B cell (primary cell): Measurements from ENCODE around the gene DNAJB1. TPM values are rescaled to one million over a fixed set of nuclear protein-coding genes. Genes with fewer than 3 reads are reported as not detected.

Experiments
- ATAC-seq: fragments of 200-7000 bp; cut with Tn5 transposase; one replicate; pipeline ENCODE4 v1.10.0; 2021; ENCODE audit warnings: low read depth, mild to moderate bottlenecking, moderate number of reproducible peaks, moderate library complexity
- CTCF ChIA-PET: fragments of 350-600 bp; sonication (Branson Sonifier 250); formaldehyde crosslinking; loops from one replicate; lab custom pipeline; 2021; ENCODE audit warnings: antibody characterized with exemption, inconsistent platforms; lab: Charles Lee
- POLR2A ChIA-PET: fragments of 350-600 bp; sonication (Branson Sonifier 250); formaldehyde crosslinking; loops from one replicate; lab custom pipeline; 2021; ENCODE audit warnings: antibody characterized with exemption; lab: Charles Lee
- DNase-seq: peaks from one replicate; pipeline ENCODE4 v3.0.0; 2013
- H2AFZ ChIP-seq: 2 replicates; pipeline ENCODE4 v1.6.1; 2012; ENCODE audit warnings: mild to moderate bottlenecking, low read depth, low read length; ENCODE audit not compliant: insufficient read depth, poor library complexity, severe bottlenecking
- H3K27ac ChIP-seq, 2 donors: 1 replicate in 1 of 2; 2 replicates in 1 of 2; pipeline ENCODE4 v1.5.1; 2012 to 2013; ENCODE audit warnings: low read length in 2 of 2, mild to moderate bottlenecking in 2 of 2, moderate library complexity in 1 of 2
- H3K27me3 ChIP-seq, 4 experiments: fragments of 200-600 bp in 1 of 4; sonication (generic) in 1 of 4; replicated peaks in 1 of 4; 1 replicate in 2 of 4; 2 replicates in 2 of 4; pipeline versions ENCODE4 v1.6.1 to v1.7.0; 2013 to 2016; ENCODE audit warnings: low read length in 3 of 4, mild to moderate bottlenecking in 2 of 4, mixed read lengths in 1 of 4, moderate library complexity in 1 of 4; ENCODE audit not compliant: insufficient read depth in 4 of 4, control insufficient read depth in 3 of 4; ENCODE audit errors: control extremely low read depth in 1 of 4
- H3K36me3 ChIP-seq, 2 experiments: replicated peaks in 1 of 2; 1 replicate in 1 of 2; 2 replicates in 1 of 2; pipeline versions ENCODE4 v1.6.1 to v1.7.1; 2013; ENCODE audit warnings: low read length in 1 of 2; ENCODE audit not compliant: insufficient read depth in 2 of 2, control insufficient read depth in 1 of 2; ENCODE audit errors: control extremely low read depth in 1 of 2, extremely low read depth in 1 of 2
- H3K4me1 ChIP-seq, 2 donors: fragments of 200-600 bp in 1 of 2; sonication (generic) in 1 of 2; 1 replicate in 1 of 2; 2 replicates in 1 of 2; pipeline versions ENCODE4 v1.5.1 to v1.6.1; 2013 to 2017; ENCODE audit warnings: low read length in 2 of 2; ENCODE audit not compliant: control insufficient read depth in 2 of 2, insufficient read depth in 2 of 2
- H3K4me2 ChIP-seq: replicated peaks from 2 replicates; pipeline ENCODE3; 2012; ENCODE audit warnings: mild to moderate bottlenecking, low read depth, low read length; ENCODE audit not compliant: poor library complexity, severe bottlenecking
- H3K4me3 ChIP-seq, 5 experiments: fragments of 200-600 bp in 1 of 5; sonication (generic) in 1 of 5; 1 replicate in 3 of 5; 2 replicates in 2 of 5; pipeline versions ENCODE4 v1.5.1 to v1.7.0; 2011 to 2016; ENCODE audit warnings: low read length in 4 of 5, mild to moderate bottlenecking in 4 of 5, low read depth in 2 of 5, control low read depth in 1 of 5, moderate library complexity in 1 of 5; ENCODE audit not compliant: insufficient read depth in 1 of 5; ENCODE audit errors: control extremely low read depth in 1 of 5, extremely low read depth in 1 of 5
- H3K79me2 ChIP-seq: fragments of 200-600 bp; sonication (generic); one replicate; pipeline ENCODE4 v1.6.0; 2016; ENCODE audit warnings: low read length; ENCODE audit not compliant: control insufficient read depth, insufficient read depth
- H3K9ac ChIP-seq: fragments of 200-600 bp; sonication (generic); 2 replicates; pipeline ENCODE4 v1.6.1; 2017; ENCODE audit warnings: mild to moderate bottlenecking, low read length, moderate library complexity
- H3K9me3 ChIP-seq, 3 donors: one replicate each; pipeline versions ENCODE4 v1.6.1 to v1.7.1; 2013; ENCODE audit warnings: low read length in 2 of 3; ENCODE audit not compliant: control insufficient read depth in 2 of 3, insufficient read depth in 1 of 3; ENCODE audit errors: control extremely low read depth in 1 of 3
- H4K20me1 ChIP-seq: 2 replicates; pipeline ENCODE4 v1.6.0; 2012; ENCODE audit warnings: mild to moderate bottlenecking, low read length; ENCODE audit not compliant: insufficient read depth, control insufficient read depth, poor library complexity, severe bottlenecking
- H3K27ac Mint-ChIP-seq: one replicate; pipeline ENCODE4 v1.8.0; 2021; ENCODE audit warnings: mixed read lengths
- H3K27me3 Mint-ChIP-seq: one replicate; pipeline ENCODE4 v1.8.0; 2021; ENCODE audit warnings: mixed read lengths
- H3K4me1 Mint-ChIP-seq: one replicate; pipeline ENCODE4 v1.8.0; 2021; ENCODE audit warnings: mixed read lengths
- H3K4me3 Mint-ChIP-seq: one replicate; pipeline ENCODE4 v1.8.0; 2021; ENCODE audit warnings: mixed read lengths
- H3K9me3 Mint-ChIP-seq: one replicate; pipeline ENCODE4 v1.8.0; 2022; ENCODE audit warnings: mixed read lengths; ENCODE audit not compliant: insufficient read depth
- EZH2 ChIP-seq: IDR thresholded peaks from 2 replicates; pipeline ENCODE4 v1.6.1; 2012; ENCODE audit warnings: borderline replicate concordance, low read depth, mild to moderate bottlenecking, moderate library complexity, low read length; ENCODE audit not compliant: insufficient read depth, poor library complexity, severe bottlenecking
- WGBS: methylation state at CpG from one replicate; pipeline ENCODE4 v1.1.5; 2013; ENCODE audit warnings: missing lambda C conversion rate; ENCODE audit not compliant: insufficient coverage; 5-methylcytosine and 5-hydroxymethylcytosine counted together
- intact Hi-C: fragments of 100-400 bp; cut with micrococcal nuclease; formaldehyde crosslinking; loops from one replicate; pipeline ENCODE4 v1.10.0; 2022
- polyA plus RNA-seq: library from polyadenylated mRNA; depleted of rRNA; stranded (reverse); fragments of >200 nt; gene quantifications from 2 replicates; pipeline ENCODE4 v1.2.3, GENCODE V29; 2012
- total RNA-seq, 2 donors: library from RNA; stranded (reverse); fragments of 120-200 nt in 1 of 2; gene quantifications; 1 replicate in 1 of 2; 2 replicates in 1 of 2; pipeline versions ENCODE4 v1.2.3 to v1.2.4, GENCODE V29; 2013 to 2022
- TF ChIP-seq, protein P1 (sequence below): fragments of 200-600 bp; IDR thresholded peaks from one replicate; pipeline ENCODE4 v1.8.0; 2022; ENCODE audit warnings: antibody characterized with exemption, mild to moderate bottlenecking

DNAJB1 gene
- total and polyA plus RNA-seq, 2 donors (not counting 1 experiment from before 2014, with no cell fraction given): 72.8 to 194 TPM

DNA sequence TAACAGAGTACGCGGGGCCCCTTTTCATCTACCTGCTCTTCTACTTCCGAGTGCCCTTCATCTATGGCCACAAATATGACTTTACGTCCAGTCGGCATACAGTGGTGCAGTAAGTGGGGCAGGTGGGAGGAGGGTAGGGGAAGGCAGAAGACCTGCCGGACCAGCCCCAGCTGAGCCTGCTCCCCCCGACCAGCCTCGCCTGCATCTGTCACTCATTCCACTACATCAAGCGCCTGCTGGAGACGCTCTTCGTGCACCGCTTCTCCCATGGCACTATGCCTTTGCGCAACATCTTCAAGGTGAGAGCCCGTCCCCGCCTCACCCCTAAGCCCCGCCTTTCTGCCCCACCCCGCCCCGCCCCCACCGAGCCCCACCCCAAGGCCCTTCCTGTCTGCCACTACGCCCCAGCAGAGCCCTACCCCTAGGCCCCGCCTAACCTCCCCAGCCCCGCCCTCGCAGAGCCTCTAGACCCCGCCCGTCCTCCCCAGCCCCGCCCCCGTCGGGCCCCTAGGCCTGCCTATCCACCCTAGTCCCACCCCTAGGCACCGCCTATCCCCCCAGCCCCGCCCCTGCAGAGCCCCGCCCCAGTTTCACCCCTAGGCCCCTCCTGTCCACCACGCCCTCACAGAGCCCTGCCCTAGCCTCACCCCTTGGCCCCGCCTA lies 45.9 kb upstream of the DNAJB1 start:
- no peak overlapping the region for H3K27ac Mint-ChIP-seq
- Histone ChIP-seq H3K27ac (no peak overlapping the region), H3K4me3 (no peak overlapping the region), H3K79me2 (peaks cover 46% of the 10 kb centered on the region), H3K4me1 (peaks cover 0 to 5% of the 10 kb centered on the region in 2 donors), H3K9ac (no peak overlapping the region), H2AFZ (no peak overlapping the region), H3K36me3 (peaks cover 0 to 35% of the 10 kb centered on the region in 2 experiments), H4K20me1 (peaks cover 69% of the 10 kb centered on the region), H3K4me2 (no peak overlapping the region), H3K27me3 (no peaks in the 10 kb centered on the region), H3K9me3 (no peaks in the 10 kb centered on the region)
- 90% methylated on average over 7 of the region's 33 CpGs for WGBS
- CTCF ChIA-PET: no interaction called here
- DNase-seq (no peak), ATAC-seq (peak; percentile 57)
- intact Hi-C loops: no loop called here
- no peaks in the 10 kb centered on the region for H3K9me3 Mint-ChIP-seq
- POLR2A ChIA-PET: no interaction called here
- TF ChIP-seq, protein P1, sequence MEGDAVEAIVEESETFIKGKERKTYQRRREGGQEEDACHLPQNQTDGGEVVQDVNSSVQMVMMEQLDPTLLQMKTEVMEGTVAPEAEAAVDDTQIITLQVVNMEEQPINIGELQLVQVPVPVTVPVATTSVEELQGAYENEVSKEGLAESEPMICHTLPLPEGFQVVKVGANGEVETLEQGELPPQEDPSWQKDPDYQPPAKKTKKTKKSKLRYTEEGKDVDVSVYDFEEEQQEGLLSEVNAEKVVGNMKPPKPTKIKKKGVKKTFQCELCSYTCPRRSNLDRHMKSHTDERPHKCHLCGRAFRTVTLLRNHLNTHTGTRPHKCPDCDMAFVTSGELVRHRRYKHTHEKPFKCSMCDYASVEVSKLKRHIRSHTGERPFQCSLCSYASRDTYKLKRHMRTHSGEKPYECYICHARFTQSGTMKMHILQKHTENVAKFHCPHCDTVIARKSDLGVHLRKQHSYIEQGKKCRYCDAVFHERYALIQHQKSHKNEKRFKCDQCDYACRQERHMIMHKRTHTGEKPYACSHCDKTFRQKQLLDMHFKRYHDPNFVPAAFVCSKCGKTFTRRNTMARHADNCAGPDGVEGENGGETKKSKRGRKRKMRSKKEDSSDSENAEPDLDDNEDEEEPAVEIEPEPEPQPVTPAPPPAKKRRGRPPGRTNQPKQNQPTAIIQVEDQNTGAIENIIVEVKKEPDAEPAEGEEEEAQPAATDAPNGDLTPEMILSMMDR: no peak
- TF ChIP-seq EZH2: no peak
- H3K27me3 Mint-ChIP-seq: no peaks in the 10 kb centered on the region
- H3K4me3 Mint-ChIP-seq: no peak overlapping the region
- peaks cover 23% of the 10 kb centered on the region for H3K4me1 Mint-ChIP-seq

DNA sequence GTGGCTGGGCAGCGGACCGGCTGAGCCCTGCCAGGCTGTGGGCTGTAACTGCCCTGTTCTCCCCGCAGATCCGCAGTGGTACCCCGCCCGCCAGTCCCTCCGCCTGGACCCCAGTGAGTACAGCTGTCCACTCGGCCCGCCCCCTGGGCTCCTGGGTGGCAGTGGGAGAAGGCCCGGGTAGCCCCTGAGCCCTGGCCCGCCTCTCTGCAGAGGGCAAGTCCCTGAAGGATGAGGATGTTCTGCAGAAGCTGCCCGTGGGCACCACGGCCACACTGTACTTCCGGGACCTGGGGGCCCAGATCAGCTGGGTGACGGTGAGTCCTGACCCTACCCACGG lies 45.4 kb upstream of the DNAJB1 start:
- Histone ChIP-seq H3K4me1 (peaks cover 0 to 5% of the 10 kb centered on the region in 2 donors), H2AFZ (no peak overlapping the region), H3K4me2 (no peak overlapping the region), H3K4me3 (no peak overlapping the region), H3K79me2 (peaks cover 46% of the 10 kb centered on the region), H4K20me1 (peaks cover 69% of the 10 kb centered on the region), H3K36me3 (peaks cover 0 to 35% of the 10 kb centered on the region in 2 experiments), H3K27me3 (no peaks in the 10 kb centered on the region), H3K9me3 (peaks cover 0 to 2% (median 0%) of the 10 kb centered on the region in 3 donors), H3K9ac (no peak overlapping the region), H3K27ac (no peak overlapping the region)
- POLR2A ChIA-PET: no interaction called here
- CTCF ChIA-PET: no interaction called here
- DNase-seq (no peak), ATAC-seq (no peak)
- intact Hi-C loops: no loop called here
- no peaks in the 10 kb centered on the region for H3K9me3 Mint-ChIP-seq
- H3K4me3 Mint-ChIP-seq: no peak overlapping the region
- H3K4me1 Mint-ChIP-seq: peaks cover 23% of the 10 kb centered on the region
- WGBS: 99% methylated on average over 15 of the region's 16 CpGs
- no peak overlapping the region for H3K27ac Mint-ChIP-seq
- no peak for TF ChIP-seq EZH2
- TF ChIP-seq, protein P1: no peak
- no peaks in the 10 kb centered on the region for H3K27me3 Mint-ChIP-seq
